ENCODE data around the gene LAG3. TPM values are rescaled to one million over a fixed set of nuclear protein-coding genes. Genes with fewer than 3 reads are reported as not detected.

LAG3 gene
- polyA plus RNA-seq, 2 donors = 0.88 to 1.1 TPM

DNA sequence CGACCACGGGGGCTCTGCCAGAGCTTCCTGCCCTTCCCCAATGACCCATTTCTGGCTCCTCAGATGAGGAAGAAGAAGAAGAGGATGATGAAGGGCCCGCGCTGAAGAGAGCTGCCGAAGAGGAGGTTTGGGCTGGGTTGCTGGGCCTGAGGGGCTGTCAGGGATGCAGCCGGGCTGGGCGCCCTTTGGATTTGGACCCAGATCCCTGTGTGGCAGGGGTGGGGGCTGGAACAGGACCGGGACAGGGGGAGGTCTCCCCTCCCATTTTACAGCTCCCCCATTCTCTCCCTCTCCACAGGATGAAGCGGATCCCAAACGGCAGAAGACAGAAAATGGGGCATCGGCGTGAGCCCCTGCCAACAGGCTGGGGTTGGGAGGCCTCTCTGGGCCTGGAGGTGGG lies 2.2 kb upstream of the LAG3 start:
- Histone ChIP-seq H3K27me3 (ENCODE audit: control insufficient read depth in 1 of 2, insufficient read depth in 2 of 2, low read length in 2 of 2) (no peaks in the 10 kb centered on the region), H3K4me3 (ENCODE audit: low read depth in 1 of 2, low read length in 2 of 2) (no peak overlapping the region), H3K9me3 (ENCODE audit: control insufficient read depth in 2 of 2, insufficient read depth in 1 of 2, low read depth in 1 of 2, low read length in 1 of 2) (no peaks in the 10 kb centered on the region), H3K4me1 (ENCODE audit: control insufficient read depth in 2 of 2, insufficient read depth in 2 of 2, low read length in 1 of 2) (peaks cover 2 to 20% of the 10 kb centered on the region in 2 donors), H3K36me3 (ENCODE audit: control insufficient read depth in 2 of 2, insufficient read depth in 2 of 2, low read length in 1 of 2) (peaks cover 0 to 12% of the 10 kb centered on the region in 2 donors), H3K27ac (ENCODE audit: low read depth in 2 of 2, low read length in 1 of 2) (no peak overlapping the region)
- WGBS, 2 donors = 74 to 78% methylated on average over 10 to 12 of the region's 12 CpGs

- 82 to 84% methylated on average over 10 of the region's 10 CpGs for WGBS, 2 donors
- Histone ChIP-seq H3K36me3 (ENCODE audit: control insufficient read depth in 2 of 2, insufficient read depth in 2 of 2, low read length in 1 of 2) (peaks cover 0 to 12% of the 10 kb centered on the region in 2 donors), H3K9me3 (ENCODE audit: control insufficient read depth in 2 of 2, insufficient read depth in 1 of 2, low read depth in 1 of 2, low read length in 1 of 2) (no peaks in the 10 kb centered on the region), H3K4me1 (ENCODE audit: control insufficient read depth in 2 of 2, insufficient read depth in 2 of 2, low read length in 1 of 2) (peaks cover under 1 to 19% of the 10 kb centered on the region in 2 donors), H3K4me3 (ENCODE audit: low read depth in 1 of 2, low read length in 2 of 2) (no peak overlapping the region), H3K27ac (ENCODE audit: low read depth in 2 of 2, low read length in 1 of 2) (peak overlapping the region in 1 of 2 donors; percentile 21), H3K27me3 (ENCODE audit: control insufficient read depth in 1 of 2, insufficient read depth in 2 of 2, low read length in 2 of 2) (no peaks in the 10 kb centered on the region)
Measured at GRCh38 chr12:6770600-6770999, 1.7 kb upstream of the LAG3 start.

DNA sequence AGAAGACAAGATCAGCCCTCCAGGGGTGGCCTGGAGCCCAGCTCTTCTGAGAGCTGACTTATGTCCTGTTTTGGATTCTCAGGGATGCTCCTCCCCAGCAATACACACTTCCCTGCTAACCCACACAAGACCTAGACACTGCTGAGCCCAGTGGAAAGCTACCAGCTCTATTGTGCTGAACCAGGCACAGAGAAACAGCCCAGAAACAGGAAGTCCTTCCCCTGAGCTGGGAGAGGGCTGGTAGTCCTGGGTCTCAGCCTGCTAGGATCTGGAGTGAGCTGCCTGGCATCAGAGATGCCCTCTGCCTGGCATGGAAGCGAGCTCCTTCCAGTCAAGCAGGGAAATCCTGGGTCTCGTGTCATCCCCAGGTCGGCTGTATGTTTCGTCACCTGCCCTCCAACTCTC lies 1.2 kb upstream of the LAG3 start:
- Histone ChIP-seq H3K4me1 (ENCODE audit: control insufficient read depth in 2 of 2, insufficient read depth in 2 of 2, low read length in 1 of 2) (peaks cover 0 to 15% of the 10 kb centered on the region in 2 donors), H3K9me3 (ENCODE audit: control insufficient read depth in 2 of 2, insufficient read depth in 1 of 2, low read depth in 1 of 2, low read length in 1 of 2) (no peaks in the 10 kb centered on the region), H3K4me3 (ENCODE audit: low read depth in 1 of 2, low read length in 2 of 2) (no peak overlapping the region), H3K27me3 (ENCODE audit: control insufficient read depth in 1 of 2, insufficient read depth in 2 of 2, low read length in 2 of 2) (no peaks in the 10 kb centered on the region), H3K36me3 (ENCODE audit: control insufficient read depth in 2 of 2, insufficient read depth in 2 of 2, low read length in 1 of 2) (peaks cover 0 to 12% of the 10 kb centered on the region in 2 donors), H3K27ac (ENCODE audit: low read depth in 2 of 2, low read length in 1 of 2) (peak overlapping the region; percentile 21 to 39)
- 83 to 84% methylated on average over 4 of the region's 4 CpGs for WGBS, 2 donors

- peaks cover 0 to 15% of the 10 kb centered on the region in 2 donors for H3K4me1 ChIP-seq (ENCODE audit: control insufficient read depth in 2 of 2, insufficient read depth in 2 of 2, low read length in 1 of 2)
- 70 to 75% methylated on average over 11 to 12 of the region's 12 CpGs for WGBS, 2 donors
- H3K9me3 ChIP-seq (ENCODE audit: control insufficient read depth in 2 of 2, insufficient read depth in 1 of 2, low read depth in 1 of 2, low read length in 1 of 2) = no peaks in the 10 kb centered on the region
- no peak overlapping the region for H3K4me3 ChIP-seq (ENCODE audit: low read depth in 1 of 2, low read length in 2 of 2)
- peaks cover 0 to 12% of the 10 kb centered on the region in 2 donors for H3K36me3 ChIP-seq (ENCODE audit: control insufficient read depth in 2 of 2, insufficient read depth in 2 of 2, low read length in 1 of 2)
- no peaks in the 10 kb centered on the region for H3K27me3 ChIP-seq (ENCODE audit: control insufficient read depth in 1 of 2, insufficient read depth in 2 of 2, low read length in 2 of 2)
- H3K27ac ChIP-seq (ENCODE audit: low read depth in 2 of 2, low read length in 1 of 2) = peak overlapping the region; percentile 11 to 39
Measured at GRCh38 chr12:6771509-6772330, 600 bp upstream of the LAG3 start.

DNA sequence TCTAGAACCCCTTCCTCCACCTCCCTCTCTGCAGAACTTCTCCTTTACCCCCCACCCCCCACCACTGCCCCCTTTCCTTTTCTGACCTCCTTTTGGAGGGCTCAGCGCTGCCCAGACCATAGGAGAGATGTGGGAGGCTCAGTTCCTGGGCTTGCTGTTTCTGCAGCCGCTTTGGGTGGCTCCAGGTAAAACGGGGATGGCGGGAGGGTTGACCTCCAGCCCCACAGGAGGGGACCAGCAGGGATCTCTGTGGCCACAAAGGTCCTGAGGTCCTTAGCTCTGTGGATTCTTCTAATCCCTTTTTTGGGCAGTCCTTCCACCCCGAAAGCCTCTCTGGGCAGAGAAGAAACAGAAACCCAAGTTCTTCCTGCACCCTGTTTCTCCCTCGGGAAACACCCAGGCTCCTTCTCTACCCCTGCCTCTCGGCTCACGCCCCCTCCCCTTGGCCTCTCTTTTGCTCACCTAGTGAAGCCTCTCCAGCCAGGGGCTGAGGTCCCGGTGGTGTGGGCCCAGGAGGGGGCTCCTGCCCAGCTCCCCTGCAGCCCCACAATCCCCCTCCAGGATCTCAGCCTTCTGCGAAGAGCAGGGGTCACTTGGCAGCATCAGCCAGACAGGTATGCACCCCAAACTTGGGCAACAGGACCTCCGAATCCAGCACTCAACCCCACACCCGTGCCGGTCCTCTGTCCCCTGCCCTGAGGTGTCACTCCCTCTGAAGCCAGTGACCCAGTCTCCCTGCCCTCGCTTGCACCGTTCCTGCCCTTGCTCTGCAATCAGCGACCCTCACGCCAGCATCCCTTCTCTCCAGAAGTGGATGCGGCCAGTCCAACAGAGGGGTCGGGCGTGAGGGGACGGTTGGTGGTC lies 638 bp downstream of the LAG3 start:
- H3K4me3 ChIP-seq (ENCODE audit: low read depth in 1 of 2, low read length in 2 of 2) = peak overlapping the region; percentile 22 to 23
- no peaks in the 10 kb centered on the region for H3K9me3 ChIP-seq (ENCODE audit: control insufficient read depth in 2 of 2, insufficient read depth in 1 of 2, low read depth in 1 of 2, low read length in 1 of 2)
- H3K4me1 ChIP-seq (ENCODE audit: control insufficient read depth in 2 of 2, insufficient read depth in 2 of 2, low read length in 1 of 2) = peaks cover 0 to 15% of the 10 kb centered on the region in 2 donors
- peak overlapping the region; percentile 0 to 11 for H3K27ac ChIP-seq (ENCODE audit: low read depth in 2 of 2, low read length in 1 of 2)
- H3K27me3 ChIP-seq (ENCODE audit: control insufficient read depth in 1 of 2, insufficient read depth in 2 of 2, low read length in 2 of 2) = no peaks in the 10 kb centered on the region
- peaks cover 0 to 12% of the 10 kb centered on the region in 2 donors for H3K36me3 ChIP-seq (ENCODE audit: control insufficient read depth in 2 of 2, insufficient read depth in 2 of 2, low read length in 1 of 2)
- WGBS, 2 donors = 67 to 68% methylated on average over 21 of the region's 21 CpGs

DNA sequence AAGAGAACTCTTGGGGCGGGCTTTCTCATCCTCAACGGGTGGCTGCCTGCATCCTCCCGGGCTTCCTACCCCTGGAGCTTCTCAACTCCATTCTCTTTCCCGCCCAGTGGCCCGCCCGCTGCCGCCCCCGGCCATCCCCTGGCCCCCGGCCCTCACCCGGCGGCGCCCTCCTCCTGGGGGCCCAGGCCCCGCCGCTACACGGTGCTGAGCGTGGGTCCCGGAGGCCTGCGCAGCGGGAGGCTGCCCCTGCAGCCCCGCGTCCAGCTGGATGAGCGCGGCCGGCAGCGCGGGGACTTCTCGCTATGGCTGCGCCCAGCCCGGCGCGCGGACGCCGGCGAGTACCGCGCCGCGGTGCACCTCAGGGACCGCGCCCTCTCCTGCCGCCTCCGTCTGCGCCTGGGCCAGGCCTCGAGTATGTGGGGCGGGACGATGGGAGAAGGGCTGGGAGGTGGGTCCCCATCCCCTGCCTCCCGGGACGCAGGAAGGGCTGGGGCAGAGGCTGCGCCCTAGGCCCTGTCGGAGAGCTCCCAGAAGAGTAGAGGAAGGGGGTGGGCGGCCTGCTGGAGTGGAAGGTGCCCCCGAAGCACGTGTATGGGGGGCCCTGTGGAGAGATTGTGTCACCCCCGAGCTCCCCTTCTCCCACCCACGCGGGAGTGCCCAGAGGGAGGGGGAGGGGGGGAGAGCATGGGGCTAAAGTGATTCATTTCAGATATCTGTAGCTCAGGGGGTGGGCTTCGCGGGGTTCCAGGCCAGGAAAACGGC lies 1.5 kb downstream of the LAG3 start:
- Histone ChIP-seq H3K36me3 (ENCODE audit: control insufficient read depth in 2 of 2, insufficient read depth in 2 of 2, low read length in 1 of 2) (peaks cover 0 to 12% of the 10 kb centered on the region in 2 donors), H3K27ac (ENCODE audit: low read depth in 2 of 2, low read length in 1 of 2) (peak overlapping the region in 1 of 2 donors; percentile 28), H3K9me3 (ENCODE audit: control insufficient read depth in 2 of 2, insufficient read depth in 1 of 2, low read depth in 1 of 2, low read length in 1 of 2) (no peaks in the 10 kb centered on the region), H3K4me1 (ENCODE audit: control insufficient read depth in 2 of 2, insufficient read depth in 2 of 2, low read length in 1 of 2) (peaks cover 0 to 11% of the 10 kb centered on the region in 2 donors), H3K27me3 (ENCODE audit: control insufficient read depth in 1 of 2, insufficient read depth in 2 of 2, low read length in 2 of 2) (no peaks in the 10 kb centered on the region), H3K4me3 (ENCODE audit: low read depth in 1 of 2, low read length in 2 of 2) (peak overlapping the region; percentile 23 to 30)
- 21 to 28% methylated on average over 45 to 60 of the region's 60 CpGs for WGBS, 2 donors

GRCh38 chr12:6774499-6775062 lies 2.3 kb downstream of the LAG3 start:
- H3K27me3 ChIP-seq (ENCODE audit: control insufficient read depth in 1 of 2, insufficient read depth in 2 of 2, low read length in 2 of 2) = no peaks in the 10 kb centered on the region
- no peaks in the 10 kb centered on the region for H3K9me3 ChIP-seq (ENCODE audit: control insufficient read depth in 2 of 2, insufficient read depth in 1 of 2, low read depth in 1 of 2, low read length in 1 of 2)
- no peak overlapping the region for H3K4me3 ChIP-seq (ENCODE audit: low read depth in 1 of 2, low read length in 2 of 2)
- 79 to 81% methylated on average over 15 of the region's 15 CpGs for WGBS, 2 donors
- peaks cover 0 to 12% of the 10 kb centered on the region in 2 donors for H3K36me3 ChIP-seq (ENCODE audit: control insufficient read depth in 2 of 2, insufficient read depth in 2 of 2, low read length in 1 of 2)
- H3K4me1 ChIP-seq (ENCODE audit: control insufficient read depth in 2 of 2, insufficient read depth in 2 of 2, low read length in 1 of 2) = peaks cover 0 to 11% of the 10 kb centered on the region in 2 donors
- H3K27ac ChIP-seq (ENCODE audit: low read depth in 2 of 2, low read length in 1 of 2) = peak overlapping the region in 1 of 2 donors; percentile 26

DNA sequence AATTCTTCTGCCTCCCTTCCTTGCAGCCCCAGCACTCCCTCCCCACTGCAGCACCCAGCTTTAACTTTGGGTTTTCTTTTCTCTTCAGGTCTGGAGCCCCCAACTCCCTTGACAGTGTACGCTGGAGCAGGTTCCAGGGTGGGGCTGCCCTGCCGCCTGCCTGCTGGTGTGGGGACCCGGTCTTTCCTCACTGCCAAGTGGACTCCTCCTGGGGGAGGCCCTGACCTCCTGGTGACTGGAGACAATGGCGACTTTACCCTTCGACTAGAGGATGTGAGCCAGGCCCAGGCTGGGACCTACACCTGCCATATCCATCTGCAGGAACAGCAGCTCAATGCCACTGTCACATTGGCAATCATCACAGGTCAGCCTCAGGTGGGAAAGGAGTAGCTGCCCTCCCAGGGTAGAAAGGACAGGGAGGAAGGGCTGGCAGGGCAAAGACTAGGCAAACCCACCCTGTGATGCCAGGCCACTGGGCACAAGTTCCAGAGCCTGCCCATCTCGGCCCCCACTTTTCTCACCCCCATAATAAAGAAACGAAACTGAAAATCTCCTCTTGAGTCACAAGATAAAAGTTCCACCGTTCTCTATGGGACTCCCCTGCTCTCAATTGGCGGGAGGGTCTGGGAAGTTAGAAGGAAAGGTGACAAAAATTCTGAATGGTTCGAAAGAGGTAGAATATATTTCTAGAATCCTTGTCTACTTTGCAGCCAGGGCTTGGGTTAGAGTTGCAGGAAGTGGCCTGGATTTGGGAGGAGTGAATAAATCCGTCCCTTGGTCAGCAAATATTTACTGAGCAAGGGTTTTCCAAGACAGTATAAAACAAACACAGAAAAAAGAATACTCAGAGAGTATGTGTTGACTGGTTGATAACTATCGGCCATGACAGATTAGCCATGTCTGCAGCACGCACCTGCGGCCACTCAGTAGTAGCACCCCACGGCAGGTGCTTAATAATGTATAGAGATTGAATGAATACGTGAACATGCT lies 3.2 kb downstream of the LAG3 start:
- 72 to 79% methylated on average over 16 of the region's 16 CpGs for WGBS, 2 donors
- Histone ChIP-seq H3K36me3 (ENCODE audit: control insufficient read depth in 2 of 2, insufficient read depth in 2 of 2, low read length in 1 of 2) (peaks cover 0 to 7% of the 10 kb centered on the region in 2 donors), H3K27me3 (ENCODE audit: control insufficient read depth in 1 of 2, insufficient read depth in 2 of 2, low read length in 2 of 2) (no peaks in the 10 kb centered on the region), H3K27ac (ENCODE audit: low read depth in 2 of 2, low read length in 1 of 2) (peak overlapping the region in 1 of 2 donors; percentile 13), H3K9me3 (ENCODE audit: control insufficient read depth in 2 of 2, insufficient read depth in 1 of 2, low read depth in 1 of 2, low read length in 1 of 2) (no peaks in the 10 kb centered on the region), H3K4me3 (ENCODE audit: low read depth in 1 of 2, low read length in 2 of 2) (no peak overlapping the region), H3K4me1 (ENCODE audit: control insufficient read depth in 2 of 2, insufficient read depth in 2 of 2, low read length in 1 of 2) (peaks cover 0 to 11% of the 10 kb centered on the region in 2 donors)
